ENCODE results near the gene TSPOAP1.

TSPOAP1 gene

GRCh38 chr17:58329810-58330537 is 1.4 kb upstream of the TSPOAP1 start:
- peak; percentile 93 for DNase-seq (ENCODE audit: low spot score)

- peak; percentile 98 for DNase-seq (ENCODE audit: low spot score)
Observed at GRCh38 chr17:58329035-58329809, 627 bp upstream of the TSPOAP1 start.

DNA sequence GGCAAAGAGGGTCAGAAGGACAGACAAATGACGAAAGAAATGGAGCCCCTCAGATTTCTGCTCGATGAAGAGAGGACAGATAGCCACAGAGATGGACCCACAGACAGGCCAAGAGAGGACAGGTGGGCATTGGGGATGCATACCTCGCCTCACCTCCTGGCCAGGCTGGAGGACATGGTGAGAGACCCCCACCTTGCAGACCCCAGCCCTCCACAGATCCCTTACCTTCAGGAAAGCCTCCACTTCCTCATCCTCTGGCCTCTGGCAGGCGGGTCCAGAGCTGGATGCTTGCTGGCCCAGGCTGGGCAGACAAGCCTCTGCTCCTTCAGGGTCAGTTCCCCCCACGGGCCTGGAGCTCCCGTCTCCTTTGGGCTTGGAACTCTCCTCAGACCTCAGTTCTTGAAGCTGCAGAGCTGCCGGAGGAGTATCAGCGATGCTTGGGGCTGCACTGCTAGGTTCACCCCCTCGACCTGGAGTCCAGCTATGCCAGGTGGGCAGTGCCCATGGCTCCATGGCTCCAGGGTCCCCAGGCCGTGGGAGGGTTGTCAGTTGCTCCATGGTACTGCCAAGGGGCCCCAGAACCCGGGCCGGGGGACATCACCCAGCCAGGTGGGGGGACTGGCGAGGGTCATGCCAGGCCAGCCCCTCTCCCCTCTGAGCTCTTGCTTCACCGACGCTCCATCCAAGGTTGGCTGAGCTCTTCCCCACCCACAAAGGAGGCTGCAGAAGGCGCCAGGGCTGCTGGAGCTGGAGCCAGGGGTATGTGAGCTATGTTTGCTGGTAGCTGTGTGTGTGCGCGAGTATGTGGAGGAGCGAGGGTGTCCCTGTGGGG is 1.0 kb downstream of the TSPOAP1 start:
- no peak for DNase-seq (ENCODE audit: low spot score)

DNA sequence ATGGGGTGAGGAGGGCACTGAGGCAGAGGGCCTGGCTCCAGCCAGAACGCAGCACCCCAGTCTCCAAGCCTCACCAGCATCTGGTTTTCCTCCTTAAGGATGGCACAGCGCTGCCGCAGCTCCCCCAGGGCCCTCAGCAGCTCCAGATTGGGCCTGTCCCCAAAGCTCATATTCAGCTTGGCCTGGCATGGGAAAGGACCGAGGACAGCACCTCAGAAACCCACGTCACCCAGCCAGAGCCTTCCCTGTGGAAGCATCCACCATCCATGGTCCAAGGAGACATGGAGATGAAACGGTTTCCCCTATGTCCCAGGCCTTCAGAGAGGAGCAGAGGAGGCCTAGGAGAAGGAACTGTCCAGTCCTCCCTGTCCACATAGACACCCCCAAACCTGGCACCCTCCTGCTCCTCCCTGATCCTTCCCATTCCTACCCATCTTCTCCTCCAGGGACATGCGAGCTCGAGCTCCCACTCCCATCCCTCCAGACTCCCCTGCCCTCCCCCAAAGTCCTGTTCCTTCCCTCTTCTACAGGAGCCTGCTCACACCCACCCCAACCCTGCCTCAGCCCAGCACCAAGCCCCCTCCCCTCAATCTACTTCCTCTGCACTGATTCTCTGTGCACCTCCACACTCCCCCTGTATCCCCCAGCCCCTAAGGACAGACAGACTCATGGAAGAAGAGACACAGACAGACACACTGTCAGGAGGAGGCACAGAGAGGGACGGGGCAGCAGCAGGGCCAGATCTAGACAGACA is 1.8 kb downstream of the TSPOAP1 start:
- no peak for DNase-seq (ENCODE audit: low spot score)

DNA sequence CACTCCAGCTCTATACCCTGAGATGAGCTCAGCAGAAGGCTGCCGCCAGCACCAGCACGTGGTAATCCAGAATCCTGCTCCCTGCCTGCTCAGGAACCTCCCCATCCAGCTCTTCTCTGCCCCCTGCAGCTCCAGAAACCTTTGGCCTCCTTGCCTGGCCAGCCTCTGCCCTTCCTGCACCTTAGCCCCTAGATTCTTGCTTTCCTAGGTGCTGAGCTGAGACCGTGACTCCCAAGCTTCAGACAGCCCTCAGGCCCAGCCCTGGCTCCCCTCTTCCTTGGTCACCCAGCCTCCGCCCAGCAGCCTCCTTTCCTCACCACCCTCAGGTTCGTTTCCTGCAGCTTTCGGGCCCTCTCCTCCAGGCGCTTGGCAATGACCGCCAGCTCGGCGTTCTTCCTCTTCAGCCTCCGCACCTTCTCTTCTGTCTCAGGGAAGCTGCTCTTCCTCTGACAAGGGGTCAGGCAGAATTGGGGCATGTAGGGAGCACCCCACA is 2.6 kb downstream of the TSPOAP1 start:
- no peak for DNase-seq (ENCODE audit: low spot score)

GRCh38 chr17:58325289-58325726 is 3.3 kb downstream of the TSPOAP1 start:
- DNase-seq (ENCODE audit: low spot score) = no peak

- no peak for DNase-seq (ENCODE audit: low spot score)
Observed at GRCh38 chr17:58324409-58325288, 3.9 kb downstream of the TSPOAP1 start.

DNA sequence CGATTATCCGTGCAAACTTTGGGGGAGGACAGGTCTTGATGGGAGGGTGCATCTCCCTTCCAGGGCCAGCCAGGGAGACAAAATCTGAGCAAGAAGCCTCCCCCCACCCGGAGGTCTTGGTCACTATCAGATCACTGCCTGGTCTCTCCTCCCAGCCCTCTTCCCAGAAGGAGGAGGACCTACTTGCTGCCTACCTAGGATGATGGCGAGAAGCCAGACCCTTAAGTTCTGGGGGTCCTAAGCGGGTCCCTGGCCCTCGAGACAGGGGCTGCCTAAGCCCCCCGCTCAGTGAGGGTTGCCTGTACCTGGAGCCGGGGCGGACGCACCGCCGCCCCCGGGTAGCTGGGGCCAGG is 4.6 kb downstream of the TSPOAP1 start:
- no peak for DNase-seq (ENCODE audit: low spot score)

GRCh38 chr17:58323366-58324055 is 5.1 kb downstream of the TSPOAP1 start:
- no peak for DNase-seq (ENCODE audit: low spot score)

DNA sequence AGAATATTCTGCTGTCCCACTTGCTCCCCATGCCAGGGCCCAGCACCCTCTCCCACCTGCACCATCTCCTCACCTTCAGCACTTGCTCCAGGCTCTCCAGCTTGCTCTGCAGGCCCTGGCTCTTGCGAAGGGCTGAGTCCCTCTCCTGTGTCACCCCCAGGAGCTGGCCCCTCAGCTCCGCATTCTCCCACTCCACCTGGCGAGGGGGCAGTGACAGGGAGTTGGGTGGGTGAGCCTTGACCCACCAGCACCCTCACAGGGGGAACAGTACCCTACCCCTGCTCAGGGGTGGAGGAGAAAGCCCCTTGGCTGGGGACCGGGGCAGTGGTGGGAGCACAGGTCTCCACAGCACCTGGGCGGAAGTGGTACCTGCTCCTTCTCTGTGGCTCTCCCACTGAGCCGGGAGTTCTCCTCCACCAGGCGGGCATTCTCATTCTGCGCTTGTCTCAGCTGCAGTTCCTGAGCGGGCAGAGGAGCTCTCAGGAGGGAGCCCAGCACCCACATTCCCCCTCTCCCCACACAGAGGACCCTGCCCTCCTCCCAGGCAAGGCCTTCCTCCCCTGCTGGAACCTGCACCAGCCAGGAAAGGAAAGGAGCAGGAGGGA is 5.9 kb downstream of the TSPOAP1 start:
- DNase-seq (ENCODE audit: low spot score) = no peak

- no peak for DNase-seq (ENCODE audit: low spot score)
Observed at GRCh38 chr17:58321571-58322525, 6.7 kb downstream of the TSPOAP1 start.

DNA sequence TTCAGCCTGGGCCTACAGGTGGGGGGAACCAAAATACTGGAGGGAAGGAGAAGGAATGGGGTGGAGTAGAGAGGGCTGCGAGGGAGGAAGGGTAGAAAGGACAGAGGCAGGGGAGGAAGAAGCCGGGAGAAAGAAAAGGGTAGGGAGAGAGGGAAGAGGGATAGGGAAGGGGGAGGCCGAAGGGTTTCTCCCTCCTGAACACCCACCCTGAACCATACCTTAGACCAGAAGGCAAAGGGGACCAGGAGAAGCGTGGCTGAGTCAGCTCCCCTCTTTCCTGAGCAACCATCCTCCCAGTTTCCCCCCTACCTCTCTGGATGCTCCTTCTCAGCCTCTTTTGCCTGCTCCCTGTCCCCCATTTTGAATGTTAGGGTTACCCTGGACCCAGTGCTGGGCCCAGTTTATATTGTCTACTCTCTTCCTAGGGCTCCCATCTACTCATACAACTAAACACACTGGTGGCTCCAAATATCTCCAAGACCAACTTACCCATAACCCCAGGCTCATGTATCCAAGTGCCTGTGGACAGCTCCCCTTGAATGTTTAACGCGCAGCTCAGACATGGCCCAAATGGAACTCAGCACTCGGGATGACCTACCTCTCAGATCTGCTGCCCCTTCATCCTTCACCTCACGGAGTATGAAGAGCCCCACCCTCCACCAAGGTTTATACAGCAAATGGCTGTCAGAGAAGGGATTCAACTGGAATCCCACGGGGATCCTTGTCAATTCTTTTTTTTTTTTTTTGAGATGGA is 7.8 kb downstream of the TSPOAP1 start:
- no peak for DNase-seq (ENCODE audit: low spot score)

DNA sequence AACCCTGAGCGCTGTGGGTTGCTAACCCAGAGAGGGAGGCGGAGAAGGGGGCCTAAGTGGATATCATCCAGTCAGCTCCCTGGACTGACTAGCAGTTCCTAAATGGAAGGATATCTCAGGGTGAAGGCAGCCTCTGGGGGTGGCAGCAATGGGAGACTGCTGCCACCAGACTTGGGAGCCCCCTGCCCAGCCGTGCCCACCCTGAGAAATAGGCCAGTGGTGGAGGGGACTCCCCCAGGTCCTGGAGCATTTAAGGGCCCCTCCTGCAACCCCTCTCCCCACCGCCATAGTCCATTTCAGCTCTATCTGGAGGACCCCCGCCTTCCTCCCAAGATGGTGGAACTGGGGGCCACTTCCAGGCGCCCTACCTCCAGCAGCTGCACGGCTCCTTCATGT is 8.4 kb downstream of the TSPOAP1 start:
- no peak for DNase-seq (ENCODE audit: low spot score)

- no peak for DNase-seq (ENCODE audit: low spot score)
Observed at GRCh38 chr17:58319173-58320162, 9.1 kb downstream of the TSPOAP1 start.

DNA sequence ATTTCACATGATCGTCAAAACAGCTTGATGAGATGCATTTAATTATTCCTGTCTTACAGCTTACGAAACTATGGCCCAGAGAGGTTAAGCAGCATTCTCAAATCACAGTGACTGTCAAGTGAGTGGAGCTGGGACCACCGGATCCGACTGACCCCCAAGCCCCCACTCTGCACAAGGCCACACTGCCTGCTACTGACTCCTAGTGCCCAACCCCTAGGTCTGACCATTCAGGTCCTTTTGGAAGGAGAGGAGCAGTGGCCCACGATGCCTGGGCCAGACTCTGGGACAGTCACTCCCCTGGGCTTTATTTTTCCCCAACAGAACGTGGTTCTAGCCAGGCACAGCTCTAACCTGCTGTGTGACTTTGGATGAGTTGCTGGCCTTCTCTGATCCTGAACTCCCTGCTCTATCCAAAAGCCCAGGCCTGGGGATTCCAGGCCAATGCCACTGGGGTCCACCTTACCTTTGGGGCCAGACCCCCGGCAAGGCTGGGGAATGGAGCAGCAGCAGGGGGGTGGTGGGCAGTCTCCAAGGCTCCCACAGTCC is 9.9 kb downstream of the TSPOAP1 start:
- DNase-seq (ENCODE audit: low spot score) = no peak

DNA sequence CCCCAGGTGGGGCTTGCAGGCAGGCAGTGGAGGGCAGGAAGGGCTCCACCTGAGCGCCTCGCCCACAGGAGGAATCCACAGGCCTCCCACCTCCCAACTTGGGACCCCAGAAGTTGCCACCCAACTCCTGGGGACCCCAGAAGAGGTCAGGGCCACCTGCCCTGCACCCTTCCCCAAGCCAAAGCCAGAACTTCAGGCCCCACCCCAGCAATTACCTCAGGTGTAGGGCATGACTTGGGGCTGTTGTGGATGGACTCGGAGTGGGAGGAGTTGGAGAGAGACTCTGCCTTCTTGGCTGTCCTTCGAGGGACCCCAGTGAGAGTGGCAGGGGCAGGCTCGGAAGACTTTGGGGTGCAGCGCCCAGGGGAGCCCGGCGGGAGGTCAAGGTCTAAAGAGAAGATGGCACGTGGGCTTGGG is 10.5 kb downstream of the TSPOAP1 start:
- no peak for DNase-seq (ENCODE audit: low spot score)

Measured in activated CD4-positive, alpha-beta T cell treated with anti-CD3 and anti-CD28 coated beads, Interleukin-2, Interleukin-4, amounts not matched to agents 100 ng/mL and 50 ng/mL, durations not matched to agents 16 hours and 8 hours (primary cell).